ENCODE results near the gene AMH. TPM values are rescaled to one million over a fixed set of nuclear protein-coding genes. Genes with fewer than 3 reads are reported as not detected.
A peak's percentile ranks its signal among the peaks of the same experiment; 100 is the strongest.

Gene AMH
- total RNA-seq, 1 donor from 2014 or later, result not detected

GRCh38 chr19:2255112-2255845 lies 6.2 kb downstream of the AMH start:
- no peak for TF ChIP-seq CTCF (IDR thresholded peaks at IDR 0.05; ENCODE audit: insufficient read depth, low read length, poor library complexity, severe bottlenecking)
- no peak for DNase-seq (ENCODE audit: low read depth)
- Histone ChIP-seq H3K27me3 (ENCODE audit: control insufficient read depth, insufficient read depth, low read length) (peaks cover 39% of the 10 kb centered on the region), H3K4me3 (ENCODE audit: low read depth, low read length) (no peak overlapping the region), H3K36me3 (ENCODE audit: control insufficient read depth, insufficient read depth, low read length) (no peaks in the 10 kb centered on the region)

- no peak within 1 kb of the TSS for H3K4me3 ChIP-seq (ENCODE audit: low read depth, low read length)
- DNase-seq (ENCODE audit: low read depth), result no peak
- TF ChIP-seq CTCF (IDR thresholded peaks at IDR 0.05; ENCODE audit: insufficient read depth, low read length, poor library complexity, severe bottlenecking), result no peak
- H3K36me3 ChIP-seq (ENCODE audit: control insufficient read depth, insufficient read depth, low read length), result no peaks in the 10 kb centered on the region
- H3K27me3 ChIP-seq (ENCODE audit: control insufficient read depth, insufficient read depth, low read length), result peaks cover 31% of the 10 kb centered on the region
Observed at GRCh38 chr19:2255982-2256685, 7.0 kb downstream of the AMH start, which contains the start of gene JSRP1. TSS of gene JSRP1 (minus strand) at chr19:2256417. CDS start at chr19:2255314, 1,103 bp downstream.

- peaks cover 3% of the 10 kb centered on the region for H3K27me3 ChIP-seq (ENCODE audit: control insufficient read depth, insufficient read depth, low read length)
- no peak for TF ChIP-seq CTCF (IDR thresholded peaks at IDR 0.05; ENCODE audit: insufficient read depth, low read length, poor library complexity, severe bottlenecking)
- no peak for DNase-seq (ENCODE audit: low read depth)
- H3K36me3 ChIP-seq (ENCODE audit: control insufficient read depth, insufficient read depth, low read length), result no peaks in the 10 kb centered on the region
- no peak overlapping the region for H3K4me3 ChIP-seq (ENCODE audit: low read depth, low read length)
Observed at GRCh38 chr19:2259336-2259735, 10.2 kb downstream of the AMH start.

DNA sequence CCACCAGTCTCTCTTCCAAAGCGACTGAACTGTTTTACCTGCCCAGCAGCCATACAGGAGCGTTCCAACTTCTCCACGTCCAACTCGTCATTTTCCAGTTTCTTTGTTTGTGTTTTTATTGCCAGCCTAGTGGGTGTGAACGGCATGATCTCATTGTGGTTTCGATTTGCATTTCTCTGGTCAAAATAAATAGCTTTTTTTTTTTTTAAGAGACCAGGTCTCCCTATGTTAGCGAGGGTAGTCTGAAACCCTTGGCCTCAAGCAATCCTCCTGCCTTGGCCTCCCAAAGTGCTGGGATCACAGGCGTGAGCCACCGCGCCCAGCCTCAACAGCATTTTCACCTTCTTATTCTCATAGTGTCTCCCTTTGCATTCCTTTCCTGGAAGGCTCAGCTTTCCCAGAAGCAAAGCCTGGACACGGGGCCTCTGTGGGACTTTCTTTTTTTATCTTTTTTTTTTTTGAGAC lies 11.2 kb downstream of the AMH start:
- no peaks in the 10 kb centered on the region for H3K27me3 ChIP-seq (ENCODE audit: control insufficient read depth, insufficient read depth, low read length)
- H3K36me3 ChIP-seq (ENCODE audit: control insufficient read depth, insufficient read depth, low read length), result no peaks in the 10 kb centered on the region
- no peak overlapping the region for H3K4me3 ChIP-seq (ENCODE audit: low read depth, low read length)
- no peak for DNase-seq (ENCODE audit: low read depth)
- TF ChIP-seq CTCF (IDR thresholded peaks at IDR 0.05; ENCODE audit: insufficient read depth, low read length, poor library complexity, severe bottlenecking), result no peak

DNA sequence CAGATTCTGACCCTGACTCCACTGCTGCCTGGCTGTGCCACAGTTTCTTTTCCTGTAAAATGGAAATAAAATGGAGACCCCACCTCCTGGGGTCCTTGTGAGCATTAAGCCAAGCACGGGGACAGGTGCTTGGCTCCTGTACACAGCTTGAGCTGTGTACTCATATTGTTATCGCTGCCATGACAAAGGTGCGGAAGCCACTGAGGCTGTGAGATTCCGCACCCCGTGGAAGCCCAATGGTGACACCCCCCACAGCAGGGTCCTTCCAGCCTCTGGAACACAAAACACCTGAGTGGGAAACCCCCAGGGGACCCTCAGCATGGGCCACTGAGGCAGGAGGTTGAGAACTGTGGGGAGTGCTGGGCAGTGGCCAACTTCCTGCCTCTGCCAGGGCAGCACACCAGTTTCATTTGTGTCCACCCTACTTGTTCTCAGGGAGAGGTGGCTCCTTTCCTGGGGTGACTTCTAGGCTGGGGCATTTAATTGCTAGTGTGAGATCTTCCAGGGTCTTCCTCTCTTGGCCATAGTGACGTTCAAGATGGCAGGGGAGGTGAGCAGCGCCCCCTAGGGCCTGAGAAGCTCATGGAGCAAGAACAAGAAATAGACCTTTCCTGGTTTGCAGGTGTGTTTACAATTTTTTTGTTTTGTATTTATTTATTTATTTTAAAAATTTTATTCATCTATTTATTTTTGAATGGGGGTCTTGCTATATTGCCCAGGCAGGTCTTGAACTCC lies 12.5 kb downstream of the AMH start:
- Histone ChIP-seq H3K4me3 (ENCODE audit: low read depth, low read length) (no peak overlapping the region), H3K36me3 (ENCODE audit: control insufficient read depth, insufficient read depth, low read length) (no peaks in the 10 kb centered on the region), H3K27me3 (ENCODE audit: control insufficient read depth, insufficient read depth, low read length) (no peaks in the 10 kb centered on the region)
- TF ChIP-seq CTCF (IDR thresholded peaks at IDR 0.05; ENCODE audit: insufficient read depth, low read length, poor library complexity, severe bottlenecking), result peak; percentile 64
- no peak for DNase-seq (ENCODE audit: low read depth)
